H1 (cell line): ENCODE results near the gene C5. TPM values are rescaled to one million over a fixed set of nuclear protein-coding genes. Genes with fewer than 3 reads are reported as not detected.

Experiments
- CTCF ChIA-PET: fragments of 300-600 bp; sonication (Branson Sonifier 250); formaldehyde crosslinking; loops from one replicate; lab custom pipeline; 2021; ENCODE audit not compliant: partially characterized antibody; lab: Charles Lee
- POLR2A ChIA-PET: fragments of 300-600 bp; sonication (Branson Sonifier 250); formaldehyde crosslinking; loops from one replicate; lab custom pipeline; 2021; ENCODE audit warnings: inconsistent platforms; ENCODE audit not compliant: partially characterized antibody; lab: Charles Lee
- DNase-seq, 2 experiments: peaks; one replicate each; pipeline versions ENCODE4 v3.0.0 to v3.0.0-alpha.2; 2010 to 2022; ENCODE audit warnings: low spot score in 2 of 2, low read depth in 1 of 2, mixed read lengths in 1 of 2
- FAIRE-seq: peaks from 2 replicates; lab custom pipeline; 2011; peaks lifted over from hg19 to GRCh38; lab: Jason Lieb, UNC
- H2AFZ ChIP-seq: 2 replicates; pipeline ENCODE4 v1.8.1; 2012; ENCODE audit warnings: low read length, inconsistent platforms
- H2AK5ac ChIP-seq: 2 replicates; pipeline ENCODE4 v1.6.1; 2013; ENCODE audit warnings: low read depth, low read length
- H2BK120ac ChIP-seq: replicated peaks from 2 replicates; pipeline ENCODE3; 2013; ENCODE audit warnings: low read depth, low read length, inconsistent platforms
- H2BK12ac ChIP-seq: 2 replicates; pipeline ENCODE4 v1.6.1; 2013; ENCODE audit warnings: low read depth, low read length
- H2BK15ac ChIP-seq: 2 replicates; pipeline ENCODE4 v1.6.1; 2013; ENCODE audit warnings: low read length
- H2BK20ac ChIP-seq: 2 replicates; pipeline ENCODE4 v1.6.1; 2013; ENCODE audit warnings: low read length
- H2BK5ac ChIP-seq: 2 replicates; pipeline ENCODE4 v1.6.1; 2013; ENCODE audit warnings: low read depth, low read length
- H3K14ac ChIP-seq: 2 replicates; pipeline ENCODE4 v1.6.1; 2013; ENCODE audit warnings: inconsistent platforms; ENCODE audit not compliant: insufficient read length
- H3K18ac ChIP-seq: 2 replicates; pipeline ENCODE4 v1.6.1; 2013; ENCODE audit warnings: low read length; ENCODE audit errors: extremely low read depth
- H3K23ac ChIP-seq: 2 replicates; pipeline ENCODE4 v1.6.1; 2013; ENCODE audit warnings: inconsistent platforms; ENCODE audit not compliant: insufficient read length
- H3K23me2 ChIP-seq: 2 replicates; pipeline ENCODE4 v1.6.1; 2013; ENCODE audit warnings: low read depth, low read length
- H3K27ac ChIP-seq: 2 replicates; pipeline ENCODE4 v1.6.1; 2011; ENCODE audit warnings: low read depth, low read length, inconsistent platforms
- H3K27me3 ChIP-seq, 4 experiments: replicated peaks in 1 of 4; 1 replicate in 1 of 4; 2 replicates in 3 of 4; pipeline versions ENCODE4 v1.6.1 to v1.8.1; 2011 to 2013; ENCODE audit warnings: low read length in 3 of 4, mild to moderate bottlenecking in 3 of 4, inconsistent platforms in 2 of 4, mixed read lengths in 2 of 4, moderate library complexity in 1 of 4; ENCODE audit not compliant: control insufficient read depth in 3 of 4, insufficient read depth in 3 of 4; ENCODE audit errors: extremely low read depth in 1 of 4
- H3K36me3 ChIP-seq, 4 experiments: 2 replicates each; pipeline versions ENCODE4 v1.6.1 to v1.8.1; 2011 to 2013; ENCODE audit warnings: mild to moderate bottlenecking in 4 of 4, low read length in 3 of 4, moderate library complexity in 2 of 4, control low read depth in 1 of 4, inconsistent platforms in 1 of 4; ENCODE audit not compliant: insufficient read depth in 4 of 4, control insufficient read depth in 2 of 4
- H3K4ac ChIP-seq: replicated peaks from 2 replicates; pipeline ENCODE3; 2013; ENCODE audit warnings: low read length, low read depth, mixed read lengths, inconsistent platforms; ENCODE audit not compliant: insufficient read length
- H3K4me1 ChIP-seq, 4 experiments: replicated peaks in 1 of 4; 1 replicate in 1 of 4; 2 replicates in 3 of 4; pipeline versions ENCODE4 v1.6.1 to v1.8.1; 2011 to 2013; ENCODE audit warnings: low read length in 3 of 4, inconsistent platforms in 2 of 4, mixed read lengths in 1 of 4; ENCODE audit not compliant: insufficient read depth in 4 of 4, control insufficient read depth in 3 of 4
- H3K4me2 ChIP-seq, 2 experiments: 2 replicates each; pipeline versions ENCODE4 v1.6.1 to v1.8.1; 2011 to 2013; ENCODE audit warnings: low read depth in 2 of 2, low read length in 2 of 2, control low read depth in 1 of 2, inconsistent platforms in 1 of 2, mild to moderate bottlenecking in 1 of 2; ENCODE audit not compliant: insufficient read depth in 1 of 2
- H3K4me3 ChIP-seq, 4 experiments: fragments of 200-600, 300-600 bp in 1 of 4; sonication (generic), shearing (Covaris generic), sonication (Bioruptor Twin) in 1 of 4; 2 replicates each; pipeline versions ENCODE4 v1.5.1 to v1.8.1; 2011 to 2016; ENCODE audit warnings: low read length in 4 of 4, low read depth in 3 of 4, control low read depth in 2 of 4, inconsistent platforms in 2 of 4, mild to moderate bottlenecking in 2 of 4, mixed read lengths in 1 of 4, moderate library complexity in 1 of 4; ENCODE audit not compliant: insufficient read depth in 2 of 4; ENCODE audit errors: extremely low read depth in 1 of 4
- H3K56ac ChIP-seq: replicated peaks from 2 replicates; pipeline ENCODE3; 2013; ENCODE audit warnings: low read depth, mild to moderate bottlenecking, mixed read lengths, low read length, inconsistent platforms; ENCODE audit not compliant: insufficient read length
- H3K79me1 ChIP-seq: 2 replicates; pipeline ENCODE4 v1.6.1; 2013; ENCODE audit warnings: low read depth, low read length, control low read depth
- H3K79me2 ChIP-seq, 2 experiments: 2 replicates each; pipeline versions ENCODE4 v1.6.1 to v1.8.1; 2012 to 2013; ENCODE audit warnings: low read length in 2 of 2, mild to moderate bottlenecking in 2 of 2, inconsistent platforms in 1 of 2; ENCODE audit not compliant: insufficient read depth in 2 of 2, control insufficient read depth in 1 of 2
- H3K9ac ChIP-seq, 4 experiments: replicated peaks in 1 of 4; 1 replicate in 1 of 4; 2 replicates in 3 of 4; pipeline versions ENCODE4 v1.6.1 to v1.8.1; 2011 to 2013; ENCODE audit warnings: low read depth in 3 of 4, low read length in 3 of 4, control low read depth in 2 of 4, mild to moderate bottlenecking in 2 of 4, moderate library complexity in 2 of 4, inconsistent platforms in 1 of 4; ENCODE audit errors: extremely low read depth in 1 of 4
- H3K9me3 ChIP-seq, 2 experiments: 2 replicates each; pipeline versions ENCODE4 v1.6.1 to v1.8.1; 2012 to 2013; ENCODE audit warnings: mild to moderate bottlenecking in 2 of 2, moderate library complexity in 2 of 2, control low read depth in 1 of 2, inconsistent platforms in 1 of 2, low read depth in 1 of 2, low read length in 1 of 2, mixed read lengths in 1 of 2; ENCODE audit not compliant: insufficient read depth in 2 of 2
- H4K20me1 ChIP-seq, 2 experiments: replicated peaks in 1 of 2; 2 replicates each; pipeline versions ENCODE3 to v1.8.1; 2011 to 2013; ENCODE audit warnings: inconsistent platforms in 2 of 2, low read length in 2 of 2, mild to moderate bottlenecking in 1 of 2; ENCODE audit not compliant: insufficient read depth in 2 of 2, control insufficient read depth in 1 of 2
- H4K5ac ChIP-seq: 2 replicates; pipeline ENCODE4 v1.6.1; 2013; ENCODE audit warnings: low read length, low read depth, mixed read lengths, inconsistent platforms; ENCODE audit not compliant: insufficient read length
- H4K8ac ChIP-seq: 2 replicates; pipeline ENCODE4 v1.8.0; 2013; ENCODE audit warnings: mild to moderate bottlenecking, moderate library complexity, low read length, inconsistent platforms; ENCODE audit not compliant: insufficient read depth; ENCODE audit errors: extremely low read depth
- H4K91ac ChIP-seq: replicated peaks from 2 replicates; pipeline ENCODE3; 2013; ENCODE audit warnings: low read length, mixed read lengths, inconsistent platforms; ENCODE audit not compliant: insufficient read length
- CEBPB ChIP-seq: IDR thresholded peaks from 2 replicates; pipeline ENCODE4 v1.6.1; 2012; ENCODE audit warnings: low read depth, low read length
- CREB1 ChIP-seq: IDR thresholded peaks from 2 replicates; pipeline ENCODE4 v1.6.1; 2012; ENCODE audit warnings: inconsistent platforms
- E2F6 ChIP-seq: IDR thresholded peaks from 2 replicates; pipeline ENCODE4 v1.6.1; 2012; ENCODE audit warnings: inconsistent platforms
- RNF2 ChIP-seq: fragments of 200-900, 300-1000 bp; sonication (generic); IDR thresholded peaks from 2 replicates; pipeline ENCODE4 v1.7.1; 2016; ENCODE audit warnings: borderline replicate concordance, low read depth, mild to moderate bottlenecking, antibody characterized with exemption, low read length; ENCODE audit not compliant: poor library complexity, severe bottlenecking; ENCODE audit errors: missing control alignments
- SIN3A ChIP-seq, 2 experiments: IDR thresholded peaks in 1 of 2; conservative IDR thresholded peaks in 1 of 2; 2 replicates each; pipeline ENCODE4 v1.6.1; 2011 to 2012; ENCODE audit warnings: low read length in 2 of 2, improper control_type of control experiment in 1 of 2, low read depth in 1 of 2, mild to moderate bottlenecking in 1 of 2
- SIX5 ChIP-seq: IDR thresholded peaks from 2 replicates; pipeline ENCODE4 v1.6.1; 2011; ENCODE audit warnings: mild to moderate bottlenecking, low read depth, low read length
- TAF7 ChIP-seq: optimal IDR thresholded peaks from 2 replicates; pipeline ENCODE3; 2011; ENCODE audit warnings: low read depth, mild to moderate bottlenecking, inconsistent platforms, low read length, moderate library complexity, borderline replicate concordance
- TBP ChIP-seq: IDR thresholded peaks from 2 replicates; pipeline ENCODE4 v1.6.1; 2011; ENCODE audit warnings: low read depth, low read length, improper control_type of control experiment
- YY1 ChIP-seq: IDR thresholded peaks from 2 replicates; pipeline ENCODE4 v1.6.1; 2011; ENCODE audit warnings: low read depth, mild to moderate bottlenecking, low read length
- WGBS, 2 experiments: shearing (Covaris generic) in 1 of 2; methylation state at CpG; one replicate each; pipeline versions ENCODE4 v1.1.6 to v1.1.7; 2013 to 2015; ENCODE audit warnings: low lambda C conversion rate in 2 of 2, mixed read lengths in 2 of 2, inconsistent platforms in 1 of 2, low coverage in 1 of 2, missing lambda C conversion rate in 1 of 2; ENCODE audit not compliant: insufficient replicate concordance in 2 of 2, insufficient coverage in 1 of 2, insufficient read length in 1 of 2; ENCODE audit errors: extremely low coverage in 1 of 2, missing lambda C conversion rate in 1 of 2; 5-methylcytosine and 5-hydroxymethylcytosine counted together
- polyA plus RNA-seq, 7 experiments: library from polyadenylated mRNA; depleted of rRNA in 3 of 7; stranded (reverse) in 5 of 7; unstranded in 2 of 7; fragments of >200 nt in 5 of 7; fragments of 200-250 nt in 2 of 7; gene quantifications; 1 replicate in 5 of 7; 2 replicates in 1 of 7; 4 replicates in 1 of 7; pipeline versions ENCODE4 v1.2.1 to v1.2.3, GENCODE V29; 2011 to 2013; ENCODE audit warnings: missing spikeins in 2 of 7, mixed read lengths in 2 of 7
- total RNA-seq: library from RNA; stranded (reverse); fragmentation: NEBNext Ultra II Directional; extraction: Animal tissue kit (Norgen Biotek cat#: 25700); gene quantifications from 2 replicates; pipeline ENCODE4 v1.2.1, GENCODE V29; 2021
- TF ChIP-seq, protein P1 (sequence below): IDR thresholded peaks from 2 replicates; pipeline ENCODE4 v1.6.1; 2011; ENCODE audit warnings: low read length, improper control_type of control experiment

The C5 gene
- total and polyA plus RNA-seq, 2 of the 8 experiments (the other 6 are each of a cell fraction or from before 2014, with no cell fraction given) = 0.24 to 0.35 TPM

GRCh38 chr9:120905315-120906164 is 144.5 kb downstream of the C5 start:
- WGBS, 2 experiments = 90% methylated on average over 11 of the region's 11 CpGs; no CpG with 5 or more reads in 1 of the 2 experiments
- Histone ChIP-seq H3K79me2 (no peaks in the 10 kb centered on the region), H2BK15ac (no peak overlapping the region)
- no peak for TF ChIP-seq CEBPB
- TF ChIP-seq YY1 = no peak
- TF ChIP-seq CREB1 = no peak
- no peak for TF ChIP-seq SIX5
- TF ChIP-seq TBP = no peak
- TF ChIP-seq SIN3A (conservative IDR thresholded peaks at IDR 0.05 in 1 of 2, IDR thresholded peaks at IDR 0.05 in 1 of 2; ENCODE audit: low read depth in 1 of 2, low read length in 2 of 2) = no peak
- no peak for TF ChIP-seq RNF2
- no peak for TF ChIP-seq E2F6
- no peak for TF ChIP-seq TAF7
- TF ChIP-seq, protein P1, sequence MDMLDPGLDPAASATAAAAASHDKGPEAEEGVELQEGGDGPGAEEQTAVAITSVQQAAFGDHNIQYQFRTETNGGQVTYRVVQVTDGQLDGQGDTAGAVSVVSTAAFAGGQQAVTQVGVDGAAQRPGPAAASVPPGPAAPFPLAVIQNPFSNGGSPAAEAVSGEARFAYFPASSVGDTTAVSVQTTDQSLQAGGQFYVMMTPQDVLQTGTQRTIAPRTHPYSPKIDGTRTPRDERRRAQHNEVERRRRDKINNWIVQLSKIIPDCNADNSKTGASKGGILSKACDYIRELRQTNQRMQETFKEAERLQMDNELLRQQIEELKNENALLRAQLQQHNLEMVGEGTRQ = no peak

More at GRCh38 chr9:120905315-120906164, 144.5 kb downstream of the C5 start:
- H3K23me2 ChIP-seq = no peaks in the 10 kb centered on the region; the same call in 1 of the 2 replicates
- no peak overlapping the region for H3K4me3 ChIP-seq
- no peak overlapping the region for H3K23ac ChIP-seq
- no peak for DNase-seq
- H3K9me3 ChIP-seq = no peaks in the 10 kb centered on the region
- no peak overlapping the region for H3K14ac ChIP-seq
- POLR2A ChIA-PET = interaction anchor here (1.7 kb wide), 1 partner anchor 17 kb away, joined by 3 read pairs; no protein-coding TSS in a partner anchor
- no peaks in the 10 kb centered on the region; a peak in 1 of 7 replicates for H3K4me1 ChIP-seq
- H3K79me1 ChIP-seq = no peaks in the 10 kb centered on the region
- H3K18ac ChIP-seq = no peak overlapping the region
- no peak overlapping the region for H4K91ac ChIP-seq
- no peak overlapping the region for H2AFZ ChIP-seq
- no peak overlapping the region for H3K4me2 ChIP-seq
- H3K56ac ChIP-seq = no peak overlapping the region
- CTCF ChIA-PET = interaction anchor here (1.2 to 1.7 kb wide), 3 partner anchors 12 to 21 kb away, joined by 3 to 5 read pairs (median 5); no protein-coding TSS in a partner anchor
- H4K20me1 ChIP-seq = no peaks in the 10 kb centered on the region
- H4K5ac ChIP-seq = no peak overlapping the region
- no peak overlapping the region for H3K27ac ChIP-seq
- H3K27me3 ChIP-seq = no peaks in the 10 kb centered on the region
- H2BK120ac ChIP-seq = no peak overlapping the region
- no peak overlapping the region for H3K9ac ChIP-seq
- H2BK20ac ChIP-seq = no peak overlapping the region
- no peak overlapping the region for H3K4ac ChIP-seq
- H2AK5ac ChIP-seq = no peak overlapping the region
- H4K8ac ChIP-seq = no peak overlapping the region
- no peak overlapping the region for H2BK5ac ChIP-seq
- H3K36me3 ChIP-seq = no peaks in the 10 kb centered on the region
- FAIRE-seq = no peak
- no peak overlapping the region for H2BK12ac ChIP-seq
